NCI-H748 (cell line): ENCODE results near the gene CCDC6.

Experiments used
- DNase-seq: peaks from one replicate; lab custom pipeline; 2025; ENCODE audit not compliant: unreplicated experiment; lab: John Stamatoyannopoulos, UW

CCDC6 gene

GRCh38 chr10:59907537-59907917, 1.2 kb upstream of the CCDC6 start:
- DNase-seq = peak; percentile 53

- DNase-seq = peak; percentile 23
Measured at GRCh38 chr10:59905731-59906416, 482 bp downstream of the CCDC6 start.

GRCh38 chr10:59905066-59905730, 1.2 kb downstream of the CCDC6 start:
- peak; percentile 36 for DNase-seq

- no peak for DNase-seq
Measured at GRCh38 chr10:59904426-59905065, 1.8 kb downstream of the CCDC6 start.

- no peak for DNase-seq
Measured at GRCh38 chr10:59903871-59904270, 2.5 kb downstream of the CCDC6 start.

- no peak for DNase-seq
Measured at GRCh38 chr10:59902016-59902415, 4.3 kb downstream of the CCDC6 start.

GRCh38 chr10:59901470-59901869, 4.9 kb downstream of the CCDC6 start:
- no peak for DNase-seq

GRCh38 chr10:59900048-59900727, 6.2 kb downstream of the CCDC6 start:
- no peak for DNase-seq

- DNase-seq = no peak
Measured at GRCh38 chr10:59898125-59898835, 8.1 kb downstream of the CCDC6 start.

- no peak for DNase-seq
Measured at GRCh38 chr10:59896191-59896590, 10.2 kb downstream of the CCDC6 start.

GRCh38 chr10:59895629-59896116, 10.7 kb downstream of the CCDC6 start:
- DNase-seq = no peak

GRCh38 chr10:59894114-59894513, 12.2 kb downstream of the CCDC6 start:
- no peak for DNase-seq

GRCh38 chr10:59892697-59893096, 13.7 kb downstream of the CCDC6 start:
- no peak for DNase-seq

- no peak for DNase-seq
Measured at GRCh38 chr10:59891936-59892335, 14.4 kb downstream of the CCDC6 start.

GRCh38 chr10:59891349-59891748, 15.0 kb downstream of the CCDC6 start:
- no peak for DNase-seq

- DNase-seq = no peak
Measured at GRCh38 chr10:59888781-59889435, 17.4 kb downstream of the CCDC6 start.

GRCh38 chr10:59887972-59888640, 18.2 kb downstream of the CCDC6 start:
- no peak for DNase-seq

GRCh38 chr10:59887006-59887405, 19.4 kb downstream of the CCDC6 start:
- no peak for DNase-seq

- DNase-seq = no peak
Measured at GRCh38 chr10:59885430-59886134, 20.8 kb downstream of the CCDC6 start.
